HG02763 (cell line): Measurements from ENCODE around the gene RPUSD1.
"Not testable (repeated sequence)": the region's sequence is repeated elsewhere in the genome, so short reads cannot be mapped to it uniquely, and the experiment has no call there.

Experiments used
- ATAC-seq: cut with Tn5 transposase; IDR thresholded peaks from one replicate; pipeline ENCODE4 v1.9.1; 2021; ENCODE audit warnings: mild to moderate bottlenecking, moderate library complexity; ENCODE audit not compliant: unreplicated experiment

Gene RPUSD1

GRCh38 chr16:751152-752006 is 36.8 kb downstream of the RPUSD1 start:
- no peak for ATAC-seq

- no peak for ATAC-seq
Observed at GRCh38 chr16:750485-750884, 37.7 kb downstream of the RPUSD1 start.

- ATAC-seq: no peak
Observed at GRCh38 chr16:749010-749409, 39.2 kb downstream of the RPUSD1 start.

- ATAC-seq: no peak
Observed at GRCh38 chr16:747978-748746, 40.0 kb downstream of the RPUSD1 start.

GRCh38 chr16:746637-747036 is 41.5 kb downstream of the RPUSD1 start:
- no peak for ATAC-seq

GRCh38 chr16:745739-746138 is 42.4 kb downstream of the RPUSD1 start:
- no peak for ATAC-seq

GRCh38 chr16:743794-744500 is 44.2 kb downstream of the RPUSD1 start:
- ATAC-seq: no peak

- not testable (repeated sequence) for ATAC-seq
Observed at GRCh38 chr16:742894-743293, 45.3 kb downstream of the RPUSD1 start.

GRCh38 chr16:741986-742629 is 46.1 kb downstream of the RPUSD1 start:
- no peak for ATAC-seq

GRCh38 chr16:740764-741505 is 47.2 kb downstream of the RPUSD1 start, which contains the start of gene CIAO3:
Gene CIAO3, minus strand, starts transcription at chr16:740997. Its CDS starts 12 bp downstream, at chr16:740985.
- ATAC-seq: peak; percentile 71

- peak; percentile 2 for ATAC-seq
Observed at GRCh38 chr16:740459-740763, 47.8 kb downstream of the RPUSD1 start.

GRCh38 chr16:739560-740458 is 48.4 kb downstream of the RPUSD1 start:
- no peak for ATAC-seq

GRCh38 chr16:736936-737481 is 51.2 kb downstream of the RPUSD1 start:
- no peak for ATAC-seq

- no peak for ATAC-seq
Observed at GRCh38 chr16:735982-736453, 52.2 kb downstream of the RPUSD1 start.

- no peak for ATAC-seq
Observed at GRCh38 chr16:734981-735881, 53.0 kb downstream of the RPUSD1 start.
